Memory B cell (primary cell): ENCODE measurements around the gene C2orf74.
"Not testable (repeated sequence)": the region's sequence is repeated elsewhere in the genome, so short reads cannot be mapped to it uniquely, and the experiment has no call there.

Experiments
- ATAC-seq: fragments of 150-1000 bp; cut with Tn5 transposase; 2 replicates; pipeline ENCODE4 v1.10.0; 2021; ENCODE audit warnings: low read depth, mild to moderate bottlenecking, moderate library complexity
- DNase-seq, 2 donors: peaks; one replicate each; pipeline ENCODE4 v3.0.0; 2022; ENCODE audit warnings: low spot score in 2 of 2
- H3K27ac Mint-ChIP-seq: one replicate; pipeline ENCODE4 v1.8.0; 2022; ENCODE audit warnings: mild to moderate bottlenecking, moderate library complexity, mixed read lengths
- H3K27me3 Mint-ChIP-seq: one replicate; pipeline ENCODE4 v1.8.0; 2022; ENCODE audit warnings: mixed read lengths
- H3K36me3 Mint-ChIP-seq: one replicate; pipeline ENCODE4 v1.8.0; 2022; ENCODE audit warnings: mild to moderate bottlenecking, mixed read lengths
- H3K4me1 Mint-ChIP-seq: one replicate; pipeline ENCODE4 v1.8.0; 2022; ENCODE audit warnings: mixed read lengths
- H3K4me3 Mint-ChIP-seq: one replicate; pipeline ENCODE4 v1.8.0; 2022; ENCODE audit warnings: mild to moderate bottlenecking, moderate library complexity, mixed read lengths
- H3K9me3 Mint-ChIP-seq: one replicate; pipeline ENCODE4 v1.8.0; 2022; ENCODE audit warnings: mixed read lengths

Gene C2orf74

GRCh38 chr2:61179701-61180639, 18.0 kb downstream of the C2orf74 start:
- Mint-ChIP-seq H3K9me3 (no peaks in the 10 kb centered on the region), H3K4me1 (peaks cover 52% of the 10 kb centered on the region), H3K27me3 (no peaks in the 10 kb centered on the region), H3K36me3 (peaks cover 14% of the 10 kb centered on the region), H3K4me3 (peak overlapping the region; percentile 45), H3K27ac (peak overlapping the region; percentile 73)
- ATAC-seq (no peak), DNase-seq (no peak)

- DNase-seq, result no peak
- H3K36me3 Mint-ChIP-seq, result peaks cover 19% of the 10 kb centered on the region
Measured at GRCh38 chr2:61180686-61181085, 18.7 kb downstream of the C2orf74 start.

DNA sequence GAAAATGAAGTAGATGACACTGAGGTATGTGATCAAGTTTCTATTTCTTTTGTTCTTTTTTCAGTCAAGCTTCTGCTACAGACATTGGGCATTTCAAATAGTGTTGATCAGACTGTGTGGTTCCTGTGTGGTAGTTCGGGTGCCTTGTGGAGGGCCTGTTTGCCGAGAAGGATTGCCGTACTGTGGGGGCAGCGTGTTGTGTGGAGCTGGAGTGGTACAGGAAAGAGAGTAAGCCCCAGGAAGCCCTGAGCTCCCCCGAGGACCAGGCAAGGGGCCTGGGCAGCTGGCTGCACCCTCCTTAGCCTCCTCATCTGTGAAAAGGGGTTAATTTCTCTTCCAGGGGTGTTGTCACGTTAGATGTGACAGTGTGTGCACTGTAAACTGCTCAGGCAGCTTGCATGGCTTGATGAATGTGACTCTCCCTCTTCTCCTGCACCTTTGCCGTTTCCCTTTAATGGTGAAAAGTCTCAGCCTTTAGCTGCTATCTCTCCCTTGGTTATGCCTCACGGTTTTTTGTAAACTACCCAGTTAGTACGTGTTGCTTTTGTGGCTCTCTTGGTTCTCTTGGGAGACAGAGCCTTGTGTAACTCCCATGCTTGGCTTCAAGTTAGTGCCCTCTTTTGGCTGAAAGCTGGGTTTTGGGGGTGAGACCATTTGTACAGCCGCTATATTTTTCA, 19.5 kb downstream of the C2orf74 start:
- peaks cover 47% of the 10 kb centered on the region for H3K4me1 Mint-ChIP-seq

More at GRCh38 chr2:61180686-61181085, 18.7 kb downstream of the C2orf74 start:
- Mint-ChIP-seq H3K27me3 (no peaks in the 10 kb centered on the region), H3K4me1 (peaks cover 52% of the 10 kb centered on the region), H3K4me3 (no peak overlapping the region), H3K9me3 (no peaks in the 10 kb centered on the region), H3K27ac (peak overlapping the region; percentile 73)
- no peak for ATAC-seq

DNA sequence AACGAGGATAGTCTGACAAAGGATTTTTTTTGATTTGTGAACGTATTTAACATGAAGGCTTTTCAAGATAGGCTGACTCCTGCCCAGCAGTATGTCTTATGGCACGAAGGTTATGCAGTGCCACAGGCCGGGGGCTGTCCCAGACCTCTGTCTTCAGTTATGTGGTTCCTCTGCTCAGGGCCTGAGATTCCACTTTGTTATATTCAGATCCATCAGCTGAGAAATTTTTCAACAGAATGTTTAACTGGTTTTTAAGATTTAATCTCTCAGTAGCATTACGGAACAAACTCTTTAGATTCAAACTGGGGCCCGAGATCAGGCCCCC, 20.0 kb downstream of the C2orf74 start:
- Mint-ChIP-seq H3K27me3 (no peaks in the 10 kb centered on the region), H3K9me3 (no peaks in the 10 kb centered on the region), H3K4me3 (no peak overlapping the region), H3K36me3 (peaks cover 27% of the 10 kb centered on the region), H3K27ac (peak overlapping the region; percentile 79), H3K4me1 (peaks cover 45% of the 10 kb centered on the region)
- ATAC-seq, result no peak
- no peak for DNase-seq

More for the DNA sequence above, 19.5 kb downstream of the C2orf74 start:
- DNase-seq, result no peak
- H3K27me3 Mint-ChIP-seq, result no peaks in the 10 kb centered on the region
- ATAC-seq, result no peak
- H3K4me3 Mint-ChIP-seq, result no peak overlapping the region
- H3K9me3 Mint-ChIP-seq, result no peaks in the 10 kb centered on the region
- H3K36me3 Mint-ChIP-seq, result peaks cover 24% of the 10 kb centered on the region
- H3K27ac Mint-ChIP-seq, result peak overlapping the region; percentile 73

GRCh38 chr2:61183795-61184194, 21.8 kb downstream of the C2orf74 start:
- Mint-ChIP-seq H3K9me3 (no peaks in the 10 kb centered on the region), H3K4me1 (peaks cover 35% of the 10 kb centered on the region), H3K4me3 (no peak overlapping the region), H3K27ac (peak overlapping the region; percentile 28), H3K36me3 (peaks cover 36% of the 10 kb centered on the region), H3K27me3 (no peaks in the 10 kb centered on the region)
- ATAC-seq (no peak), DNase-seq (no peak)

DNA sequence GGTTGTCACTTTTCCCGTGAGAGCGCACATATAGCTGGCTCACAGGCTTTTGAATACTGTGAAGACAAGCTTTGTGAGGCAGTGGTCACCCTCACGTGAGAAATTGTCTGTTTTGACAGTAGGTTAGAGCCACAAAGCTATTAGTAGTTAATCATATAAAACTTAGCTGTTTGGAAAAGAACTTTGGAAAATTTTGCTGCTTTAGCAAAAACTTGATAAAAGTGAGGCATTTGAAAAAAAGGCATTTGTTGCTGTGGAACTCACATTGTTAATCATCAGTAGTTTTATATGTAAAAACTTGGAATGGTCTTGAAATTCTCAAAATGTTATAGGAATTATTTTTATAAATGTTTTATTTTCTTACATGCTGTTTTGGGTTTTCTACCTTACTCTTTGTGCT, 22.3 kb downstream of the C2orf74 start:
- ATAC-seq, result no peak
- Mint-ChIP-seq H3K27ac (peak overlapping the region; percentile 28), H3K4me3 (no peak overlapping the region), H3K9me3 (no peaks in the 10 kb centered on the region), H3K4me1 (peaks cover 32% of the 10 kb centered on the region), H3K27me3 (no peaks in the 10 kb centered on the region), H3K36me3 (peaks cover 37% of the 10 kb centered on the region)
- no peak for DNase-seq

- Mint-ChIP-seq H3K36me3 (peaks cover 40% of the 10 kb centered on the region), H3K27ac (peak overlapping the region; percentile 9), H3K27me3 (no peaks in the 10 kb centered on the region), H3K4me1 (peaks cover 23% of the 10 kb centered on the region), H3K9me3 (no peaks in the 10 kb centered on the region), H3K4me3 (no peak overlapping the region)
- DNase-seq (no peak), ATAC-seq (no peak)
Measured at GRCh38 chr2:61185231-61185728, 23.3 kb downstream of the C2orf74 start.

- no peak overlapping the region for H3K4me3 Mint-ChIP-seq
- H3K27ac Mint-ChIP-seq, result peak overlapping the region; percentile 24
- H3K9me3 Mint-ChIP-seq, result no peaks in the 10 kb centered on the region
- H3K27me3 Mint-ChIP-seq, result no peaks in the 10 kb centered on the region
- DNase-seq (no peak), ATAC-seq (no peak)
- peaks cover 13% of the 10 kb centered on the region for H3K4me1 Mint-ChIP-seq
- H3K36me3 Mint-ChIP-seq, result peaks cover 39% of the 10 kb centered on the region
Measured at GRCh38 chr2:61187085-61187484, 25.1 kb downstream of the C2orf74 start.

DNA sequence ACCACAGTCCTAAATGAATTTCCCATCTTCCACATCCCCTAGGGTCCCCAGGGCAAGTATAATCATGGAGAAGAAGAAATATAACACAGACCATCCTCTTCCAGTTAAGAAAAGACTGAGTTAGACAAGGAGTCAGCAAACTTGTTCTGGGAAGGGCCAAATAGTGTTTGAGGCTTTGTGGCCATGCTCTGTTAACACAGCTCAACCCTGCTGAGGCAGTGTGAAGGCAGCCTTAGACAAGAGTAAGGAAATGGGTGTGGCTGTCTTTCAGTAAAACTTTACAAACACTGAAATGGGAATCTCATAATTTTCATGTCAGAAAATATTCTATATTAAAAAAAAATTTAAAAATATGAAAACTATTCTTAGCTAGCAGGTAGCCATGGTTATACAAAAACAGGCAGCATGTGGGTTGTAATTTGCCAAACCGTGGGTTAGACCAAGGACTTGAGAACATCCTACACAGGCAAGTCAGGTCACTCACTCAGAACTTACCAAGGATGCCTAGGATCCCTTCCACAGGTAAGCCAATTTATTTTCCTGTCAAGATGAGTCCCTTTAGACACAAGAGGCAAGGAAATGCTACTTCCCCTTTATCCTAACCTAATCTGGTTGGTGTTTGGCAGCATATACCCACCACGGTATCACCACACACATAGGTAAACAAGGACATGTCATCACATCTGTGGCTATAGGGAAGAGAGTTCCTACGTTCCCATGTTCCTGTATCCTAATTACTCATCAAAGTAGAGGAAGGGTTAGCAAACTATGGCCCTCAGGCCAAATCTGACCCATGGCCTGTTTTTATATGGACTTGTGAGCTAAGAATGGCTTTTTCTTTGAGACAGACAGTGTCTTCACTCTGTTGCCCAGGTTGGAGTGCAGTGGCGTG, 31.9 kb downstream of the C2orf74 start:
- Mint-ChIP-seq H3K27ac (peak overlapping the region; percentile 82), H3K36me3 (peaks cover 11% of the 10 kb centered on the region), H3K27me3 (no peaks in the 10 kb centered on the region), H3K4me1 (peaks cover 2% of the 10 kb centered on the region), H3K4me3 (no peak overlapping the region), H3K9me3 (no peaks in the 10 kb centered on the region)
- ATAC-seq, result peak; percentile 51
- DNase-seq, result no peak

DNA sequence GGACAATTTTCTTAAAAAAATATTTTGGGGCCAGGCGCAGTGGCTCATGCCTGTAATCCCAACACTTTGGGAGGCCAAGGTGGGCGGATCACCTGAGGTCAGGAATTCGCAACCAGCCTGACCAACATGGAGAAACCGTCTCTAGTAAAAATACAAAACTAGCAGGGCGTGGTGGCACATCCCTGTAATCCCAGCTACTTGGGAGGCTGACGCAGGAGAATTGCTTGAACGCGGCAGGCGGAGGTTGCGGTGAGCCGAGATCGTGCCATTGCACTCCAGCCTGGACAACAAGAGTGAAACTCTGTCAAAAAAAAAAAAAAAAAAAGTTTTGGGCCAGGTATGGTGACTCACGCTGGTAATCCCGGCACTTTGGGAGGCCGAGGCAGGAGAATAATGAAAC, 32.7 kb downstream of the C2orf74 start:
- not testable (repeated sequence) for H3K4me3 Mint-ChIP-seq, ATAC-seq, DNase-seq, H3K27ac Mint-ChIP-seq, H3K27me3 Mint-ChIP-seq, H3K9me3 Mint-ChIP-seq, H3K4me1 Mint-ChIP-seq
- peaks cover 13% of the 10 kb centered on the region for H3K36me3 Mint-ChIP-seq

- peaks cover 13% of the 10 kb centered on the region for H3K36me3 Mint-ChIP-seq
- H3K27ac Mint-ChIP-seq, result no peak overlapping the region
- H3K4me3 Mint-ChIP-seq, result no peak overlapping the region
- no peaks in the 10 kb centered on the region for H3K27me3 Mint-ChIP-seq
- H3K4me1 Mint-ChIP-seq, result no peaks in the 10 kb centered on the region
- DNase-seq, result no peak
- ATAC-seq, result no peak
- no peaks in the 10 kb centered on the region for H3K9me3 Mint-ChIP-seq
Measured at GRCh38 chr2:61196671-61197070, 34.7 kb downstream of the C2orf74 start.

DNA sequence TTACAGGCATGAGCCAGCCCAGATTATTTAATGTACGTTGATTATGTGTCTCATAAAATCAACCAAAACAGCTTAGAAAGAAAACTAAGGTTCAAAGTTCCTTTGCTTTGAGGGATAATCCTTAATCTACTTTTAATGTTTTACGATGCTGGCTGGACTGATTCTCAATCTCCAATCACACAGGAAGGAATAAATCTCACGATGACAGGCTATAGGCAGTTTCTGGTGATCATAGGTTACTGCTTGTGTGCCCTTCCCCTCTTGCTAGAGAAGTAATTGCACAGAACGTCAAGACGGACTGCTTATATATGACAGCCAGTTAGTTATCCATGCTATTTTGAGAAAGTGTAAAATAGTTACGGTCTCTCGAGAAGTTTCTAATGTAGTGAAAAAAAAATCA, 43.1 kb downstream of the C2orf74 start:
- DNase-seq (no peak), ATAC-seq (no peak)
- Mint-ChIP-seq H3K4me3 (no peak overlapping the region), H3K27ac (no peak overlapping the region), H3K27me3 (no peaks in the 10 kb centered on the region), H3K4me1 (no peaks in the 10 kb centered on the region), H3K36me3 (peaks cover 35% of the 10 kb centered on the region), H3K9me3 (no peaks in the 10 kb centered on the region)

DNA sequence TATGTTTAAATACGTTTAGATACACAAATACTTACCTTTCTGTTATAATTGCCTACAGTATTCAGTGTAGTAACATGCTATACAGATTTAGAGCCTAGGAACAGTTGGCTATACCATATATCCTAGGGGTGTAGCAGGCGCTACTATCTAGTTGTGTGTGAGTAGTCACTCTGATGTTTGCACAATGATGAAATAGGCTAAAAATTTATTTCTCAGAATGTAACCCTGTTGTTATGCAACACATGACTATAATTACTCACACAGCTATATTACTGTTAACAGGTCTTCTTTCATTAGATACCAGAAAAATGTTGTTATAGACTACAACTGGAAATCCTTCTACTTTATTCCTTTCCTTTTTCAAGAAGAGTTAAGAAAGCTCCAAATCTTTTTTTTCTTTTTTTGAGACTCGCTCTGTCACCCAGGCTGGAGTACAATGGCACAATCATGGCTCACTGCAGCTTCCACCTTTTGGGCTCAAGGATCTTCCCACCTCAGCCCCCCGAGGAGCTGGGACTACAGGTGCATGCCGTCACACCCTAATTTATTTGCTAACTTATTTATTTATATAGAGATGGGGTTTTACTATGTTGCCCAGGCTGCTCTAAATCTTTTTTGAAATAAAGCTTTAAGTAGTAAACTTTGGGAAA, 48.5 kb downstream of the C2orf74 start:
- Mint-ChIP-seq H3K4me1 (no peaks in the 10 kb centered on the region), H3K27me3 (no peaks in the 10 kb centered on the region)
- no peak for DNase-seq

More for the DNA sequence above, 48.5 kb downstream of the C2orf74 start:
- peaks cover 13% of the 10 kb centered on the region for H3K36me3 Mint-ChIP-seq
- no peak overlapping the region for H3K27ac Mint-ChIP-seq
- ATAC-seq, result no peak
- no peaks in the 10 kb centered on the region for H3K9me3 Mint-ChIP-seq
- no peak overlapping the region for H3K4me3 Mint-ChIP-seq
